NB4 (cell line): ENCODE measurements around the gene C5.

Experiments
- POLR2A ChIP-seq: IDR thresholded peaks from 2 replicates; pipeline ENCODE4 v1.6.1; 2011; ENCODE audit warnings: mild to moderate bottlenecking; ENCODE audit not compliant: insufficient read length; ENCODE audit errors: extremely low read depth
- TF ChIP-seq, protein P1 (sequence below): IDR thresholded peaks from one replicate; pipeline ENCODE4 v1.5.1; 2012; ENCODE audit warnings: low read depth, low read length
- TF ChIP-seq, protein P2 (sequence below): IDR thresholded peaks from 2 replicates; pipeline ENCODE4 v1.6.1; 2011; ENCODE audit warnings: low read depth, low read length

DNA sequence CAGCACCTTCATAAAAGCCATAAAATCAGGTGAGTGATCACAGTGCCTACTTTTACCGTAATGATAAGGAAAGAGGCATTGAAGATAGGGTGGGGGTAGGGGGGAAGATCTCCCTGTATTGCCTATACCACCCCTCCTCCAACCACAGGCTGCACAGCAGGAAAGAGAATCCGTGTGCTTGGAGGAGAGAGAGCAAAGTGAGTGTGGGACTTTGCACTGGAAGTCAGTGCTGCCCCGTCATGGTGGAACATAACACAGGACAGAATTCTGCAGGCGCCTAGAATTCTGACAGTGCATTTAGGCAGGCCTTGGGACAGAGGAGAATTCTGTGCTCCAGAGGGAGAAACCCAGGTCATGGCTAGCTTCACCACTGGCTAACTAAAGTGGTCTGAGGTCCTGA, 3.5 kb upstream of the C5 start:
- TF ChIP-seq, protein P1, sequence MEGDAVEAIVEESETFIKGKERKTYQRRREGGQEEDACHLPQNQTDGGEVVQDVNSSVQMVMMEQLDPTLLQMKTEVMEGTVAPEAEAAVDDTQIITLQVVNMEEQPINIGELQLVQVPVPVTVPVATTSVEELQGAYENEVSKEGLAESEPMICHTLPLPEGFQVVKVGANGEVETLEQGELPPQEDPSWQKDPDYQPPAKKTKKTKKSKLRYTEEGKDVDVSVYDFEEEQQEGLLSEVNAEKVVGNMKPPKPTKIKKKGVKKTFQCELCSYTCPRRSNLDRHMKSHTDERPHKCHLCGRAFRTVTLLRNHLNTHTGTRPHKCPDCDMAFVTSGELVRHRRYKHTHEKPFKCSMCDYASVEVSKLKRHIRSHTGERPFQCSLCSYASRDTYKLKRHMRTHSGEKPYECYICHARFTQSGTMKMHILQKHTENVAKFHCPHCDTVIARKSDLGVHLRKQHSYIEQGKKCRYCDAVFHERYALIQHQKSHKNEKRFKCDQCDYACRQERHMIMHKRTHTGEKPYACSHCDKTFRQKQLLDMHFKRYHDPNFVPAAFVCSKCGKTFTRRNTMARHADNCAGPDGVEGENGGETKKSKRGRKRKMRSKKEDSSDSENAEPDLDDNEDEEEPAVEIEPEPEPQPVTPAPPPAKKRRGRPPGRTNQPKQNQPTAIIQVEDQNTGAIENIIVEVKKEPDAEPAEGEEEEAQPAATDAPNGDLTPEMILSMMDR: no peak
- no peak for TF ChIP-seq POLR2A
- TF ChIP-seq, protein P2, sequence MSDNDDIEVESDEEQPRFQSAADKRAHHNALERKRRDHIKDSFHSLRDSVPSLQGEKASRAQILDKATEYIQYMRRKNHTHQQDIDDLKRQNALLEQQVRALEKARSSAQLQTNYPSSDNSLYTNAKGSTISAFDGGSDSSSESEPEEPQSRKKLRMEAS: no peak
